Fibroblast of skin of left quadriceps (primary cell): ENCODE measurements around the gene ZNF280B.
"Not testable (repeated sequence)": the region's sequence is repeated elsewhere in the genome, so short reads cannot be mapped to it uniquely, and the experiment has no call there.

Experiments
- DNase-seq, 2 experiments: peaks; one replicate each; pipeline ENCODE4 v3.0.0-alpha.2; 2013; ENCODE audit warnings: low read depth in 2 of 2

Gene ZNF280B

GRCh38 chr22:22534604-22535415 lies 26.3 kb upstream of the ZNF280B start:
- no peak for DNase-seq

- no peak for DNase-seq
Measured at GRCh38 chr22:22533863-22534262, 25.3 kb upstream of the ZNF280B start.

- no peak for DNase-seq
Measured at GRCh38 chr22:22533417-22533816, 24.9 kb upstream of the ZNF280B start.

GRCh38 chr22:22532547-22533071 lies 24.1 kb upstream of the ZNF280B start:
- not testable (repeated sequence) for DNase-seq

GRCh38 chr22:22531770-22532546 lies 23.4 kb upstream of the ZNF280B start:
- no peak for DNase-seq

- DNase-seq, result no peak
Measured at GRCh38 chr22:22528780-22529179, 20.2 kb upstream of the ZNF280B start.

- DNase-seq, result no peak
Measured at GRCh38 chr22:22527312-22527711, 18.8 kb upstream of the ZNF280B start.

GRCh38 chr22:22526125-22526912 lies 17.8 kb upstream of the ZNF280B start:
- no peak for DNase-seq

GRCh38 chr22:22523494-22523893 lies 15.0 kb upstream of the ZNF280B start:
- no peak for DNase-seq

- no peak for DNase-seq
Measured at GRCh38 chr22:22521631-22522030, 13.1 kb upstream of the ZNF280B start.

- DNase-seq, result no peak
Measured at GRCh38 chr22:22520667-22521602, 12.4 kb upstream of the ZNF280B start.

GRCh38 chr22:22520020-22520656 lies 11.6 kb upstream of the ZNF280B start, which contains the start of gene ZNF280A:
Gene ZNF280A (minus strand): TSS chr22:22520270. CDS start chr22:22515630, 4,640 bp downstream.
- DNase-seq, result no peak

GRCh38 chr22:22519591-22519990 lies 11.0 kb upstream of the ZNF280B start:
- no peak for DNase-seq

GRCh38 chr22:22516992-22517391 lies 8.4 kb upstream of the ZNF280B start:
- no peak for DNase-seq

- DNase-seq, result no peak
Measured at GRCh38 chr22:22515890-22516289, 7.3 kb upstream of the ZNF280B start.

- DNase-seq, result not testable (repeated sequence)
Measured at GRCh38 chr22:22514431-22514830, 5.9 kb upstream of the ZNF280B start.

- DNase-seq, result no peak
Measured at GRCh38 chr22:22513619-22514018, 5.1 kb upstream of the ZNF280B start.

GRCh38 chr22:22512951-22513350 lies 4.4 kb upstream of the ZNF280B start:
- DNase-seq, result no peak

- DNase-seq, result not testable (repeated sequence)
Measured at GRCh38 chr22:22510833-22511232, 2.3 kb upstream of the ZNF280B start.

- not testable (repeated sequence) for DNase-seq
Measured at GRCh38 chr22:22509912-22510311, 1.4 kb upstream of the ZNF280B start.
